HUDEP-2 (cell line): Measurements from ENCODE around the gene TBC1D21.

ENCODE experiments used
- DNase-seq, 76 experiments: peaks; one replicate each; lab custom pipeline; 2025; ENCODE audit not compliant: unreplicated experiment in 76 of 76; lab: John Stamatoyannopoulos, UW

Gene TBC1D21

GRCh38 chr15:73873456-73873855, at the start of gene TBC1D21:
Gene TBC1D21 (plus strand): TSS chr15:73873564. CDS start chr15:73873710, 146 bp downstream.
- DNase-seq = no peak

GRCh38 chr15:73826711-73827251, 46.6 kb upstream of the TBC1D21 start:
- no peak for DNase-seq

GRCh38 chr15:73829523-73829922, 43.8 kb upstream of the TBC1D21 start:
- DNase-seq = no peak

GRCh38 chr15:73832657-73833056, 40.7 kb upstream of the TBC1D21 start:
- DNase-seq = no peak

- DNase-seq = no peak
Measured at GRCh38 chr15:73836845-73837244, 36.5 kb upstream of the TBC1D21 start.

GRCh38 chr15:73838831-73839426, 34.4 kb upstream of the TBC1D21 start:
- DNase-seq = no peak

GRCh38 chr15:73839699-73840377, 33.5 kb upstream of the TBC1D21 start:
- DNase-seq = no peak

GRCh38 chr15:73840771-73841170, 32.6 kb upstream of the TBC1D21 start:
- DNase-seq = no peak

- no peak for DNase-seq
Measured at GRCh38 chr15:73841756-73842725, 31.3 kb upstream of the TBC1D21 start.

- no peak for DNase-seq
Measured at GRCh38 chr15:73843787-73844186, 29.6 kb upstream of the TBC1D21 start.

- DNase-seq = no peak
Measured at GRCh38 chr15:73844356-73844755, 29.0 kb upstream of the TBC1D21 start.

- no peak for DNase-seq
Measured at GRCh38 chr15:73845507-73845906, 27.9 kb upstream of the TBC1D21 start.

- no peak for DNase-seq
Measured at GRCh38 chr15:73845907-73846306, 27.5 kb upstream of the TBC1D21 start.

- no peak for DNase-seq
Measured at GRCh38 chr15:73849641-73850040, 23.7 kb upstream of the TBC1D21 start.

GRCh38 chr15:73850228-73850627, 23.1 kb upstream of the TBC1D21 start:
- DNase-seq = peak in 2 of 76 experiments; percentile 4 to 19

GRCh38 chr15:73851689-73852088, 21.7 kb upstream of the TBC1D21 start:
- peak in 48 of 76 experiments; percentile 3 to 57 (median 24) for DNase-seq

GRCh38 chr15:73852507-73852906, 20.9 kb upstream of the TBC1D21 start:
- no peak for DNase-seq

GRCh38 chr15:73854265-73854664, 19.1 kb upstream of the TBC1D21 start:
- DNase-seq = no peak

- no peak for DNase-seq
Measured at GRCh38 chr15:73856458-73857192, 16.7 kb upstream of the TBC1D21 start.

- no peak for DNase-seq
Measured at GRCh38 chr15:73857193-73857920, 16.0 kb upstream of the TBC1D21 start.
